Measurements from ENCODE around the gene GNG12. TPM values are rescaled to one million over a fixed set of nuclear protein-coding genes. Genes with fewer than 3 reads are reported as not detected.

Gene GNG12
- total RNA-seq, 1 experiment from 2014 or later, result 14.3 TPM

DNA sequence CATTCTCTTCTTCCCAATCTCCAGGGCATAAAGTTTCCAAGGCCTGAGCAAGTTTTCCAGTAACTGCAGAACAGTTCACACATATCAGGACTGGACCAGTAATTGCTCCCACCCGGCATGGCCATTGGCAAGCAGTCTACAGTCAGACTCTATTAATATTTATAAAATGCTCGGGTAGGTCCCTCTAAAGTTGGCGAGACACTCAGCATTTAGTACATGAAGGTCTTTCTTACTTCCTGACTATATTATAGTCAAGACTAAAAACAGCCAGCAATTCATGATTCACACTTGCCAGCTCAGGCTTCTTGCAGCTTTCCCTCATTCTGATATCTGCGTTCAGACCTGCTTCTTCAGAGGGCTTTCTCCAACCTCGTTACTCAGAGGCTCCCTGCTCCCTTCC, 122.8 kb downstream of the GNG12 start:
- H3K4ac ChIP-seq (ENCODE audit: low read depth, low read length), result no peak overlapping the region
- no peak overlapping the region for H3K9ac ChIP-seq (ENCODE audit: extremely low read depth, insufficient read length, low read length)
- no CpG with 5 or more reads among the region's 5 CpGs for WGBS (ENCODE audit: extremely low coverage, insufficient read length, low lambda C conversion rate)
- no peak overlapping the region; a peak in 1 of 7 replicates for H3K27ac Mint-ChIP-seq
- H2AFZ ChIP-seq (ENCODE audit: low read length), result no peak overlapping the region
- H4K8ac ChIP-seq (replicated peaks; ENCODE audit: insufficient read length, low read depth, low read length), result no peak overlapping the region
- H3K14ac ChIP-seq (ENCODE audit: insufficient read depth, low read length), result no peak overlapping the region
- H2BK20ac ChIP-seq (ENCODE audit: low read depth, low read length, poor library complexity, severe bottlenecking), result no peak overlapping the region
- no peaks in the 10 kb centered on the region for H3K27me3 ChIP-seq (ENCODE audit: insufficient read depth, low read length)
- H3K4me1 Mint-ChIP-seq, result peaks cover 8 to 11% of the 10 kb centered on the region in 2 experiments
- TF ChIP-seq, protein P1, sequence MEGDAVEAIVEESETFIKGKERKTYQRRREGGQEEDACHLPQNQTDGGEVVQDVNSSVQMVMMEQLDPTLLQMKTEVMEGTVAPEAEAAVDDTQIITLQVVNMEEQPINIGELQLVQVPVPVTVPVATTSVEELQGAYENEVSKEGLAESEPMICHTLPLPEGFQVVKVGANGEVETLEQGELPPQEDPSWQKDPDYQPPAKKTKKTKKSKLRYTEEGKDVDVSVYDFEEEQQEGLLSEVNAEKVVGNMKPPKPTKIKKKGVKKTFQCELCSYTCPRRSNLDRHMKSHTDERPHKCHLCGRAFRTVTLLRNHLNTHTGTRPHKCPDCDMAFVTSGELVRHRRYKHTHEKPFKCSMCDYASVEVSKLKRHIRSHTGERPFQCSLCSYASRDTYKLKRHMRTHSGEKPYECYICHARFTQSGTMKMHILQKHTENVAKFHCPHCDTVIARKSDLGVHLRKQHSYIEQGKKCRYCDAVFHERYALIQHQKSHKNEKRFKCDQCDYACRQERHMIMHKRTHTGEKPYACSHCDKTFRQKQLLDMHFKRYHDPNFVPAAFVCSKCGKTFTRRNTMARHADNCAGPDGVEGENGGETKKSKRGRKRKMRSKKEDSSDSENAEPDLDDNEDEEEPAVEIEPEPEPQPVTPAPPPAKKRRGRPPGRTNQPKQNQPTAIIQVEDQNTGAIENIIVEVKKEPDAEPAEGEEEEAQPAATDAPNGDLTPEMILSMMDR (conservative IDR thresholded peaks at IDR 0.05), result no peak
- H3K79me1 ChIP-seq (ENCODE audit: insufficient read depth, low read depth, low read length, poor library complexity, severe bottlenecking), result no peaks in the 10 kb centered on the region
- no peaks in the 10 kb centered on the region for H4K20me1 ChIP-seq (ENCODE audit: control insufficient read depth, insufficient read depth, insufficient read length)
- no peak overlapping the region for H2AK5ac ChIP-seq (ENCODE audit: insufficient read length, low read length)
- H4K5ac ChIP-seq (ENCODE audit: insufficient read length, low read depth, low read length), result no peak overlapping the region
- no peaks in the 10 kb centered on the region for H3K4me1 ChIP-seq (ENCODE audit: insufficient read depth, low read length)
- H2BK120ac ChIP-seq (ENCODE audit: low read depth, low read length, poor library complexity, severe bottlenecking), result no peak overlapping the region
- no peaks in the 10 kb centered on the region for H3K23me2 ChIP-seq (ENCODE audit: insufficient read length, low read depth, low read length, poor library complexity, severe bottlenecking)
- H3K9me3 Mint-ChIP-seq, result no peaks in the 10 kb centered on the region
- no peak overlapping the region for H3K4me3 Mint-ChIP-seq
- no peak overlapping the region for H3K4me2 ChIP-seq (ENCODE audit: insufficient read depth, insufficient read length, low read length)
- H3K56ac ChIP-seq (ENCODE audit: insufficient read length, low read depth, low read length), result no peak overlapping the region
- H2BK5ac ChIP-seq (ENCODE audit: insufficient read length, low read length), result no peak overlapping the region
- H3K18ac ChIP-seq (ENCODE audit: insufficient read length, low read depth, low read length), result no peak overlapping the region
- H3K9me3 ChIP-seq (ENCODE audit: control insufficient read depth, low read depth, low read length), result no peaks in the 10 kb centered on the region
- H3K27me3 Mint-ChIP-seq (ENCODE audit: low read depth), result no peaks in the 10 kb centered on the region
- no peak overlapping the region for H3T11ph ChIP-seq (ENCODE audit: low read length)
- no peak overlapping the region for H3K27ac ChIP-seq (ENCODE audit: insufficient read length, low read depth, low read length)
- H3K23ac ChIP-seq (ENCODE audit: insufficient read length, low read depth, low read length), result no peak overlapping the region
- no peak overlapping the region for H4K91ac ChIP-seq (ENCODE audit: insufficient read length, low read depth, low read length)
- no peak overlapping the region for H2BK12ac ChIP-seq (ENCODE audit: insufficient read length, low read depth, low read length)
- H3K36me3 Mint-ChIP-seq (ENCODE audit: insufficient read depth in 1 of 3, low read depth in 3 of 3), result no peaks in the 10 kb centered on the region; a peak in 1 of 7 replicates
- H2BK15ac ChIP-seq (ENCODE audit: low read depth, low read length), result no peak overlapping the region
- DNase-seq, result no peak
- H3K79me2 ChIP-seq (ENCODE audit: insufficient read depth, low read length), result no peaks in the 10 kb centered on the region

Data from H9 (cell line).